Mesothelial cell of epicardium (in vitro differentiated cells): ENCODE results near the gene L3MBTL3. TPM values are rescaled to one million over a fixed set of nuclear protein-coding genes. Genes with fewer than 3 reads are reported as not detected.

ENCODE experiments used
- DNase-seq, 2 experiments: peaks; one replicate each; pipeline ENCODE4 v3.0.0; 2021; ENCODE audit warnings: low spot score in 2 of 2; ENCODE audit not compliant: unreplicated experiment in 2 of 2
- H3K27ac Mint-ChIP-seq: 2 replicates; pipeline ENCODE4 v1.8.0; 2021; ENCODE audit warnings: mixed read lengths
- H3K27me3 Mint-ChIP-seq: 2 replicates; pipeline ENCODE4 v1.8.0; 2021; ENCODE audit warnings: low read depth, mixed read lengths
- H3K36me3 Mint-ChIP-seq: 2 replicates; pipeline ENCODE4 v1.8.0; 2021; ENCODE audit warnings: mixed read lengths
- H3K4me1 Mint-ChIP-seq: 2 replicates; pipeline ENCODE4 v1.8.0; 2021; ENCODE audit warnings: mixed read lengths
- H3K4me3 Mint-ChIP-seq: 2 replicates; pipeline ENCODE4 v1.8.0; 2021; ENCODE audit warnings: mild to moderate bottlenecking, moderate library complexity, mixed read lengths
- H3K9me3 Mint-ChIP-seq: 2 replicates; pipeline ENCODE4 v1.8.0; 2021; ENCODE audit warnings: mixed read lengths
- total RNA-seq: library from RNA; stranded (reverse); gene quantifications from 3 replicates; pipeline ENCODE4 v1.2.1, GENCODE V29; 2021
- TF ChIP-seq, protein P1 (sequence below): fragments of 200-600 bp; sonication (generic); IDR thresholded peaks from one replicate; pipeline ENCODE4 v1.5.0; 2021; ENCODE audit warnings: antibody characterized with exemption; ENCODE audit not compliant: unreplicated experiment

The L3MBTL3 gene
- total RNA-seq, 1 donor from 2014 or later, result 35.8 TPM

DNA sequence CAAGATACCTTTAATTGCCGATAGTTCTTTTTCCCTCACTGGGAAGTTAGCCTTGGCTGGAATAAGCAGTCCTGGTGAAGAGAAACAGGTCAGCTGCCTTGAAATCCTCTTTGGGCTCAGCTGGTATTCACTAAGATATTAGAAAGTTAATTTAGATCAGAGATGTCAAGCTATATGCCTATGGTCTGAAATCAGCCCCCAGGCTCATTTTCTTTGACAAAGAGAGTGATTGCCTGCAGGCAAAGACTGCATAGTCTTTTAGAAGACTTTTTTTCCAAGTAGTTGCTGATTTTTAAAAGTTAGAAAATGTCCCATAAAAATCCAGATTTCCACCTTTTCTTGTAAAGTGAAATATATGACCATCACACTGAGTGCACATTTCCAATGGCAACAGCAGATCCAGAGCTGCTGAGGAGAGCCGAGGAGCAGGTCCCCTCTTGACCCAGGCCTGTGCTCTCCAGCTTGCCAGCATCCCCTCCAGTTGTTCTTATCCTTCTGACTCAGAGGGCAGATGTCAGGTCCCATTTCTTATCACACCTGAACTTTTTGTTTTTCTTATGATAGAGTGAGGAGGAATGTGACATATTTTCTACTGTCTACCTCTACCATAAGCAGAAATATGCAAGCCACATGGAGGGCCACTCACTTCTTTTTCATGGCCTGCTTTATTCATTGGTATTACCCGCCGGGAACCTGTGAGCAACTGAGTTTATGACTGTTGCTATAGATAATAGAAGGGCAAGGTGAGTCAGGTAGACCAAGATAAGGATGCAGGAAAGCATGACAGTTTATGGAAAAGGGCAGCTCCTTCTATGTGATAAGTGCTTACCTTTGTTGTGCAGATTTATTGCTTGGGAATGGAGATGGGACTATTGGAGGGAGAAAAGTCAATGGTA, 17.6 kb upstream of the L3MBTL3 start:
- Mint-ChIP-seq H3K4me3 (no peak overlapping the region), H3K36me3 (no peaks in the 10 kb centered on the region), H3K9me3 (no peaks in the 10 kb centered on the region), H3K27ac (no peak overlapping the region), H3K4me1 (no peaks in the 10 kb centered on the region), H3K27me3 (no peaks in the 10 kb centered on the region)
- no peak for DNase-seq
- TF ChIP-seq, protein P1, sequence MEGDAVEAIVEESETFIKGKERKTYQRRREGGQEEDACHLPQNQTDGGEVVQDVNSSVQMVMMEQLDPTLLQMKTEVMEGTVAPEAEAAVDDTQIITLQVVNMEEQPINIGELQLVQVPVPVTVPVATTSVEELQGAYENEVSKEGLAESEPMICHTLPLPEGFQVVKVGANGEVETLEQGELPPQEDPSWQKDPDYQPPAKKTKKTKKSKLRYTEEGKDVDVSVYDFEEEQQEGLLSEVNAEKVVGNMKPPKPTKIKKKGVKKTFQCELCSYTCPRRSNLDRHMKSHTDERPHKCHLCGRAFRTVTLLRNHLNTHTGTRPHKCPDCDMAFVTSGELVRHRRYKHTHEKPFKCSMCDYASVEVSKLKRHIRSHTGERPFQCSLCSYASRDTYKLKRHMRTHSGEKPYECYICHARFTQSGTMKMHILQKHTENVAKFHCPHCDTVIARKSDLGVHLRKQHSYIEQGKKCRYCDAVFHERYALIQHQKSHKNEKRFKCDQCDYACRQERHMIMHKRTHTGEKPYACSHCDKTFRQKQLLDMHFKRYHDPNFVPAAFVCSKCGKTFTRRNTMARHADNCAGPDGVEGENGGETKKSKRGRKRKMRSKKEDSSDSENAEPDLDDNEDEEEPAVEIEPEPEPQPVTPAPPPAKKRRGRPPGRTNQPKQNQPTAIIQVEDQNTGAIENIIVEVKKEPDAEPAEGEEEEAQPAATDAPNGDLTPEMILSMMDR, result no peak

DNA sequence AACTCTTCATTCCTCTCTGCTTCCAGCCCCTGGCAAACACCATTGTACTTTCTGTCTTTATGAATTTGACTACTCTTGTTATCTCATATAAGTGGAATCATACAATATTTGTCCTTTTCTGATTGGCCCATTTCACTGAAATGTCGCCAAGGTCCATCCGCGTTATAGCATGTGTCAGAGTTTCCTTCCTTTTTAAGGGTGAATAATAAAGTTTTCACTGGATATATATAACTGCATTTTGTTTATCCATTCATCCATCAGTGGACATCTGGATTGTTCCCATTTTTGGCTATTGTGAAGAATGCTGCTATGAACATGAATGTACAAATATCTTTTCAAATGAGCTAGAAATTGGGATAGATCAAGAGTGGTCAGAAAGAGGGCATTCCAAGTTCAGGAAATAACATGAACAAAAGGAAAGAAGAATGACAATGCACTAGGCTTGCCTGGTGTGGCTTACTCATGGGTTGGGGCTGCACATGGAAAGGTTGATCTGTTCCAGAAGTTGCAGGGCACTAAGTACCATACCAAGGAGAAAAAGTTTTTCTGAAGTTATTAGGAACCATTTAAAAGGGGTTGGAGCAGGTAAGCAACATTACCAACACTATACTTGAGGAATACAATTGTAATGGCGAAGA, 10.0 kb upstream of the L3MBTL3 start:
- TF ChIP-seq, protein P1, result no peak
- Mint-ChIP-seq H3K4me3 (no peak overlapping the region), H3K27ac (no peak overlapping the region), H3K36me3 (no peaks in the 10 kb centered on the region), H3K4me1 (no peaks in the 10 kb centered on the region), H3K9me3 (no peaks in the 10 kb centered on the region), H3K27me3 (no peaks in the 10 kb centered on the region)
- DNase-seq, result no peak

DNA sequence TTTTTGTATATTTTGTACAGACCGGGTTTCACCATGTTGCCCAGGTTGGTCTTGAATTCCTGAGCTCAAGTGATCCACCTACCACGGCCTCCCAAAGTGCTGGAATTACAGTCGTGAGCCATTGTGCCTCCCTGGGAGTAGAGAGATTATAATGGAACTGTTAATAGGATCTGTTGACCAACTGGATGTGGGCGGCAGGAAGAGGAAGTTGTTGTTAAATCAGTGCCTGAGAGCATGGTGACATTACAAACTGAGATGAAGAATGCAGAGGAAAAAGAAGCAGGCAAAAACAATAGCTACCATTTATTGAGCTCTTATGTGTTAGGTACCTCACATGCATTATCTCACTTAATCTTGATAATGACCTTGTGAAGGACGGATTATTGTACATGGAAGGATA, 9.2 kb upstream of the L3MBTL3 start:
- Mint-ChIP-seq H3K9me3 (no peaks in the 10 kb centered on the region), H3K4me3 (no peak overlapping the region), H3K27ac (no peak overlapping the region), H3K4me1 (no peaks in the 10 kb centered on the region), H3K27me3 (no peaks in the 10 kb centered on the region), H3K36me3 (no peaks in the 10 kb centered on the region)
- TF ChIP-seq, protein P1, result no peak
- DNase-seq, result no peak

GRCh38 chr6:130010387-130010786, 8.0 kb upstream of the L3MBTL3 start:
- TF ChIP-seq, protein P1, result no peak
- no peaks in the 10 kb centered on the region for H3K9me3 Mint-ChIP-seq
- no peak for DNase-seq
- no peaks in the 10 kb centered on the region for H3K36me3 Mint-ChIP-seq
- H3K27ac Mint-ChIP-seq, result no peak overlapping the region
- H3K4me3 Mint-ChIP-seq, result no peak overlapping the region
- no peaks in the 10 kb centered on the region for H3K27me3 Mint-ChIP-seq
- H3K4me1 Mint-ChIP-seq, result no peaks in the 10 kb centered on the region

- H3K27ac Mint-ChIP-seq, result no peak overlapping the region
- TF ChIP-seq, protein P1, result no peak
- no peaks in the 10 kb centered on the region for H3K36me3 Mint-ChIP-seq
- no peaks in the 10 kb centered on the region for H3K9me3 Mint-ChIP-seq
- H3K4me1 Mint-ChIP-seq, result no peaks in the 10 kb centered on the region
- H3K27me3 Mint-ChIP-seq, result no peaks in the 10 kb centered on the region
- no peak overlapping the region for H3K4me3 Mint-ChIP-seq
- no peak for DNase-seq
These were observed 5.7 kb upstream of the L3MBTL3 start for GRCh38 chr6:130012728-130013127.
